Measurements from ENCODE around the gene MAP3K2. TPM values are rescaled to one million over a fixed set of nuclear protein-coding genes. Genes with fewer than 3 reads are reported as not detected.

Gene MAP3K2
- total and polyA plus RNA-seq, 2 of the 8 experiments (the other 6 are each of a cell fraction or from before 2014, with no cell fraction given) = 2.0 to 23.2 TPM

GRCh38 chr2:127420039-127420864 is 32.5 kb upstream of the MAP3K2 start:
- H4K5ac ChIP-seq (ENCODE audit: insufficient read length, low read depth, low read length) = no peak overlapping the region
- no peaks in the 10 kb centered on the region for H3K9me3 ChIP-seq (ENCODE audit: insufficient read depth in 2 of 2, low read depth in 1 of 2, low read length in 1 of 2)
- no peak overlapping the region for H2BK15ac ChIP-seq (ENCODE audit: low read length)
- no peak overlapping the region for H4K8ac ChIP-seq (ENCODE audit: extremely low read depth, insufficient read depth, low read length)
- H2BK5ac ChIP-seq (ENCODE audit: low read depth, low read length) = no peak overlapping the region
- DNase-seq (ENCODE audit: low read depth in 1 of 2, low spot score in 2 of 2) (no peak), FAIRE-seq (no peak)
- H3K56ac ChIP-seq (replicated peaks; ENCODE audit: insufficient read length, low read depth, low read length) = no peak overlapping the region
- no peak overlapping the region for H2BK120ac ChIP-seq (replicated peaks; ENCODE audit: low read depth, low read length)
- POLR2A ChIA-PET (ENCODE audit: partially characterized antibody) = interaction anchor here (1.3 to 1.4 kb wide), 2 partner anchors 35 to 106 kb away, joined by 3 read pairs; partner anchors contain the start of gene IWS1
- no peak overlapping the region for H2AFZ ChIP-seq (ENCODE audit: low read length)
- H2AK5ac ChIP-seq (ENCODE audit: low read depth, low read length) = no peak overlapping the region
- H3K14ac ChIP-seq (ENCODE audit: insufficient read length) = no peak overlapping the region
- H3K79me1 ChIP-seq (ENCODE audit: low read depth, low read length) = no peaks in the 10 kb centered on the region
- H3K36me3 ChIP-seq (ENCODE audit: control insufficient read depth in 2 of 4, insufficient read depth in 4 of 4, low read length in 3 of 4) = no peaks in the 10 kb centered on the region
- H3K9ac ChIP-seq (replicated peaks in 1 of 4; ENCODE audit: extremely low read depth in 1 of 4, low read depth in 3 of 4, low read length in 3 of 4) = no peak overlapping the region
- H3K23me2 ChIP-seq (ENCODE audit: low read depth, low read length) = peaks cover 16% of the 10 kb centered on the region
- H2BK12ac ChIP-seq (ENCODE audit: low read depth, low read length) = no peak overlapping the region
- no peak overlapping the region for H4K91ac ChIP-seq (replicated peaks; ENCODE audit: insufficient read length, low read length)
- no peak overlapping the region for H2BK20ac ChIP-seq (ENCODE audit: low read length)
- no peak overlapping the region for H3K23ac ChIP-seq (ENCODE audit: insufficient read length)
- no peak overlapping the region for H3K27ac ChIP-seq (ENCODE audit: low read depth, low read length)
- H3K4me2 ChIP-seq (ENCODE audit: insufficient read depth in 1 of 2, low read depth in 2 of 2, low read length in 2 of 2) = no peak overlapping the region
- no peak overlapping the region for H3K4me3 ChIP-seq (ENCODE audit: extremely low read depth in 1 of 4, insufficient read depth in 2 of 4, low read depth in 3 of 4, low read length in 4 of 4)
- H3K4ac ChIP-seq (replicated peaks; ENCODE audit: insufficient read length, low read depth, low read length) = no peak overlapping the region
- H3K18ac ChIP-seq (ENCODE audit: extremely low read depth, low read length) = no peak overlapping the region
- peaks cover 0 to 14% (median 5%) of the 10 kb centered on the region in 4 experiments; a peak in 5 of 7 replicates for H3K4me1 ChIP-seq (replicated peaks in 1 of 4; ENCODE audit: control insufficient read depth in 3 of 4, insufficient read depth in 4 of 4, low read length in 3 of 4)
- H4K20me1 ChIP-seq (replicated peaks in 1 of 2; ENCODE audit: control insufficient read depth in 1 of 2, insufficient read depth in 2 of 2, low read length in 2 of 2) = peaks cover 0 to 2% of the 10 kb centered on the region in 2 experiments
- H3K27me3 ChIP-seq (replicated peaks in 1 of 4; ENCODE audit: control insufficient read depth in 3 of 4, extremely low read depth in 1 of 4, insufficient read depth in 3 of 4, low read length in 3 of 4) = peaks cover 1 to 54% (median 45%) of the 10 kb centered on the region in 4 experiments
- CTCF ChIA-PET (ENCODE audit: partially characterized antibody) = interaction anchor here (0.8 to 7.4 kb wide), 13 partner anchors 7 to 223 kb away, joined by 3 to 74 read pairs (median 4); no protein-coding TSS in a partner anchor
- H3K79me2 ChIP-seq (ENCODE audit: control insufficient read depth in 1 of 2, insufficient read depth in 2 of 2, low read length in 2 of 2) = no peaks in the 10 kb centered on the region
- WGBS, 2 experiments (ENCODE audit: extremely low coverage in 1 of 2, insufficient coverage in 1 of 2, insufficient read length in 1 of 2, insufficient replicate concordance in 2 of 2, low coverage in 1 of 2, low lambda C conversion rate in 2 of 2, missing lambda C conversion rate in 1 of 2) = 82% methylated on average over 8 of the region's 8 CpGs; no CpG with 5 or more reads in 1 of the 2 experiments
- no peak for TF ChIP-seq SRF (IDR thresholded peaks at IDR 0.05; ENCODE audit: low read depth, low read length)
- TF ChIP-seq JUND (IDR thresholded peaks at IDR 0.05; ENCODE audit: low read length) = no peak
- no peak for TF ChIP-seq PHF8 (conservative IDR thresholded peaks at IDR 0.05; ENCODE audit: low read depth, low read length)
- no peak for TF ChIP-seq POLR2AphosphoS5 (IDR thresholded peaks at IDR 0.05; ENCODE audit: low read depth, low read length)
- TF ChIP-seq SIN3A (conservative IDR thresholded peaks at IDR 0.05 in 1 of 2, IDR thresholded peaks at IDR 0.05 in 1 of 2; ENCODE audit: low read depth in 1 of 2, low read length in 2 of 2) = no peak
- TF ChIP-seq MAX (IDR thresholded peaks at IDR 0.05) = no peak
- TF ChIP-seq GTF2F1 (IDR thresholded peaks at IDR 0.05; ENCODE audit: borderline replicate concordance, low read depth, low read length) = no peak
- TF ChIP-seq FOSL1 (IDR thresholded peaks at IDR 0.05; ENCODE audit: insufficient read depth, low read depth, low read length) = no peak
- TF ChIP-seq SIRT6 (IDR thresholded peaks at IDR 0.05; ENCODE audit: low read length) = no peak
- TF ChIP-seq BACH1 (IDR thresholded peaks at IDR 0.05; ENCODE audit: low read length) = no peak
- no peak for TF ChIP-seq YY1 (IDR thresholded peaks at IDR 0.05; ENCODE audit: low read depth, low read length)
